Endothelial cell of umbilical vein (primary cell): Measurements from ENCODE around the gene MTREX. TPM values are rescaled to one million over a fixed set of nuclear protein-coding genes. Genes with fewer than 3 reads are reported as not detected.

Experiments used
- BruUV-seq: library from RNA; stranded (reverse); fragments of 400-500 nt; replicated peaks from 2 replicates; lab custom pipeline; 2021; lab: Mats Ljungman, UMichigan
- CTCF ChIA-PET: fragments of 300-600, 350-600 bp; sonication (Branson Sonifier 250); formaldehyde crosslinking; loops from one replicate; lab custom pipeline; 2021; ENCODE audit warnings: antibody characterized with exemption, inconsistent platforms; lab: Charles Lee
- POLR2A ChIA-PET: fragments of 300-600, 350-600 bp; sonication (Branson Sonifier 250); formaldehyde crosslinking; loops from one replicate; lab custom pipeline; 2021; ENCODE audit warnings: antibody characterized with exemption, inconsistent platforms; lab: Charles Lee
- DNase-seq: peaks from one replicate; pipeline ENCODE4 v3.0.0-alpha.2; 2011; ENCODE audit warnings: low read depth, low spot score
- FAIRE-seq: peaks from 2 replicates; lab custom pipeline; 2011; peaks lifted over from hg19 to GRCh38; lab: Jason Lieb, UNC
- H2AFZ ChIP-seq: 2 replicates; pipeline ENCODE4 v1.6.0; 2012; ENCODE audit warnings: low read depth, low read length, control low read depth, inconsistent platforms
- H3K27ac ChIP-seq: 2 replicates; pipeline ENCODE4 v1.5.1; 2011; ENCODE audit warnings: low read depth, mild to moderate bottlenecking, control low read depth, low read length, moderate library complexity; ENCODE audit not compliant: insufficient read depth
- H3K27me3 ChIP-seq, 2 experiments: 2 replicates each; pipeline versions ENCODE4 v1.6.0 to v1.6.1; 2011; ENCODE audit warnings: low read length in 2 of 2, mixed read lengths in 1 of 2; ENCODE audit not compliant: control insufficient read depth in 2 of 2, insufficient read depth in 2 of 2
- H3K36me3 ChIP-seq, 2 experiments: 2 replicates in 1 of 2; 3 replicates in 1 of 2; pipeline ENCODE4 v1.5.1; 2011; ENCODE audit warnings: low read length in 2 of 2, mild to moderate bottlenecking in 1 of 2, moderate library complexity in 1 of 2; ENCODE audit not compliant: control insufficient read depth in 2 of 2, insufficient read depth in 2 of 2; ENCODE audit errors: extremely low read depth in 1 of 2
- H3K4me1 ChIP-seq: 3 replicates; pipeline ENCODE4 v1.5.1; 2011; ENCODE audit warnings: mild to moderate bottlenecking, low read length; ENCODE audit not compliant: control insufficient read depth, insufficient read depth; ENCODE audit errors: extremely low read depth
- H3K4me2 ChIP-seq: 2 replicates; pipeline ENCODE4 v1.6.1; 2011; ENCODE audit warnings: low read length, control low read depth, mixed read lengths; ENCODE audit not compliant: insufficient read depth
- H3K4me3 ChIP-seq, 3 experiments: fragments of 200-600 bp in 1 of 3; sonication (generic), shearing (Covaris generic) in 1 of 3; replicated peaks in 1 of 3; 2 replicates each; pipeline ENCODE4 v1.5.1; 2011 to 2016; ENCODE audit warnings: control low read depth in 3 of 3, low read length in 3 of 3, mild to moderate bottlenecking in 2 of 3, inconsistent platforms in 1 of 3, low read depth in 1 of 3, moderate library complexity in 1 of 3; ENCODE audit not compliant: insufficient read depth in 1 of 3
- H3K79me2 ChIP-seq: 2 replicates; pipeline ENCODE4 v1.6.0; 2012; ENCODE audit warnings: low read length, inconsistent platforms; ENCODE audit not compliant: control insufficient read depth, insufficient read depth
- H3K9ac ChIP-seq: replicated peaks from 2 replicates; pipeline ENCODE3; 2011; ENCODE audit warnings: low read length, control low read depth; ENCODE audit not compliant: insufficient read depth; ENCODE audit errors: extremely low read depth
- H3K9me1 ChIP-seq: replicated peaks from 3 replicates; pipeline ENCODE4 v1.6.0; 2011; ENCODE audit warnings: mild to moderate bottlenecking, low read length; ENCODE audit not compliant: control insufficient read depth, insufficient read depth; ENCODE audit errors: extremely low read depth
- H3K9me3 ChIP-seq: replicated peaks from 2 replicates; pipeline ENCODE4 v1.5.1; 2012; ENCODE audit warnings: low read length, inconsistent platforms; ENCODE audit not compliant: control insufficient read depth, insufficient read depth
- H4K20me1 ChIP-seq: replicated peaks from 2 replicates; pipeline ENCODE3; 2011; ENCODE audit warnings: mild to moderate bottlenecking, low read length; ENCODE audit not compliant: control insufficient read depth, insufficient read depth; ENCODE audit errors: extremely low read depth
- EZH2 ChIP-seq: IDR thresholded peaks from 2 replicates; pipeline ENCODE4 v1.6.1; 2012; ENCODE audit warnings: borderline replicate concordance, low read depth, mild to moderate bottlenecking, moderate library complexity, low read length, inconsistent platforms; ENCODE audit not compliant: severe bottlenecking
- FOS ChIP-seq: IDR thresholded peaks from 2 replicates; pipeline ENCODE4 v1.6.1; 2011; ENCODE audit warnings: mild to moderate bottlenecking, low read length, moderate library complexity, borderline replicate concordance; ENCODE audit not compliant: insufficient read depth
- GATA2 ChIP-seq: IDR thresholded peaks from 2 replicates; pipeline ENCODE4 v1.7.0; 2011; ENCODE audit warnings: low read depth, mild to moderate bottlenecking, moderate library complexity, mixed read lengths, low read length; ENCODE audit not compliant: insufficient read length, insufficient read depth
- JUN ChIP-seq: IDR thresholded peaks from 2 replicates; pipeline ENCODE4 v1.6.1; 2011; ENCODE audit warnings: borderline replicate concordance, low read depth; ENCODE audit not compliant: insufficient read length, insufficient read depth
- MYC ChIP-seq: IDR thresholded peaks from one replicate; pipeline ENCODE4 v1.6.1; 2011; ENCODE audit warnings: mild to moderate bottlenecking, low read depth, low read length
- POLR2A ChIP-seq: IDR thresholded peaks from 2 replicates; pipeline ENCODE4 v1.6.1; 2012; ENCODE audit warnings: low read depth, mild to moderate bottlenecking, control low read depth, low read length
- POLR2AphosphoS5 ChIP-seq: IDR thresholded peaks from 2 replicates; pipeline ENCODE4 v1.6.1; 2012; ENCODE audit warnings: low read depth, mild to moderate bottlenecking, control low read depth, low read length, moderate library complexity; ENCODE audit not compliant: insufficient read depth
- dilution Hi-C: fragments of 300-500 bp; cut with MboI; formaldehyde crosslinking; loops from one replicate; pipeline ENCODE4 v1.15.0; 2019; ENCODE audit warnings: low sequenced_read_pairs; ENCODE audit not compliant: extremely low pct_ligation_motif_present
- intact Hi-C: fragments of 100-400 bp; cut with micrococcal nuclease; formaldehyde crosslinking; loops from one replicate; pipeline ENCODE4 v1.10.0; 2022
- polyA plus RNA-seq, 4 experiments: library from polyadenylated mRNA; depleted of rRNA in 3 of 4; stranded (reverse) in 3 of 4; unstranded in 1 of 4; fragments of >200 nt; gene quantifications; 2 replicates each; pipeline versions ENCODE4 v1.2.1 to v1.2.3, GENCODE V29; 2011 to 2012; ENCODE audit warnings: missing spikeins in 1 of 4
- total RNA-seq: library from RNA; stranded (reverse); gene quantifications from 2 replicates; pipeline ENCODE4 v1.2.3, GENCODE V29; 2021
- TF ChIP-seq, protein P1 (sequence below): IDR thresholded peaks from 2 replicates; pipeline ENCODE4 v1.6.1; 2011; ENCODE audit not compliant: insufficient read depth, insufficient read length
- TF ChIP-seq, protein P2 (sequence below), 2 donors: IDR thresholded peaks; 1 replicate in 1 of 2; 2 replicates in 1 of 2; pipeline ENCODE4 v1.5.1; 2011; ENCODE audit warnings: low read length in 2 of 2, mild to moderate bottlenecking in 2 of 2, moderate library complexity in 2 of 2, control low read depth in 1 of 2, inconsistent platforms in 1 of 2, low read depth in 1 of 2; ENCODE audit not compliant: insufficient read depth in 1 of 2; ENCODE audit errors: extremely low read depth in 1 of 2

The MTREX gene
- total and polyA plus RNA-seq, 2 donors (not counting 3 experiments of a cell fraction or from before 2014, with no cell fraction given): 9.8 to 76.3 TPM

DNA sequence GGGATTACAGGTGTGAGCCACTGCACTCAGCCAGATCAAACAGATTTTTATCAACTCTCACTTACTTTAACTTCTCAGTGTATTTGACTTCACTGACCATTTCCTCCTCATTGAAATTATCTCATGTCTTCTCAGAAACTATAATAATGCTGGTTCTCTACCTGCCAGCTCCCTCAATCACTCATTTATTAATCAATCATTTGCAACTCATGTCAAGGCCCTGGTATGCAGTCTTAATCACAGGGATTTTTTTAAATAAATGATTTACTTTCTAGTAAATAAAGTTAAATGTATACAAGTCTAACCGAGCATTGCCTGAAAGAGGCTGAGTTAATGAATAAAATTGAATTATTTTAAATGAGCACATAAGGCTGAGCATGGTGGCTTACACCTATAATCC is 163.7 kb downstream of the MTREX start:
- no TSS peak for BruUV-seq
- intact Hi-C loops: no loop called here
- Histone ChIP-seq H4K20me1 (no peaks in the 10 kb centered on the region), H3K27me3 (no peaks in the 10 kb centered on the region), H3K79me2 (no peaks in the 10 kb centered on the region), H3K4me3 (no peak overlapping the region), H3K4me2 (no peak overlapping the region), H3K27ac (no peak overlapping the region), H3K4me1 (no peaks in the 10 kb centered on the region), H3K9me1 (no peaks in the 10 kb centered on the region), H3K9me3 (no peaks in the 10 kb centered on the region), H3K36me3 (no peaks in the 10 kb centered on the region), H2AFZ (no peak overlapping the region), H3K9ac (no peak overlapping the region)
- CTCF ChIA-PET: no interaction called here
- POLR2A ChIA-PET: no interaction called here
- FAIRE-seq: no peak
- DNase-seq: no peak
- dilution Hi-C loops: no loop called here
- TF ChIP-seq MYC: no peak
- no peak for TF ChIP-seq POLR2AphosphoS5
- no peak for TF ChIP-seq JUN
- TF ChIP-seq, protein P1, sequence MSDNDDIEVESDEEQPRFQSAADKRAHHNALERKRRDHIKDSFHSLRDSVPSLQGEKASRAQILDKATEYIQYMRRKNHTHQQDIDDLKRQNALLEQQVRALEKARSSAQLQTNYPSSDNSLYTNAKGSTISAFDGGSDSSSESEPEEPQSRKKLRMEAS: no peak
- no peak for TF ChIP-seq FOS
- TF ChIP-seq EZH2: no peak
- TF ChIP-seq, protein P2, sequence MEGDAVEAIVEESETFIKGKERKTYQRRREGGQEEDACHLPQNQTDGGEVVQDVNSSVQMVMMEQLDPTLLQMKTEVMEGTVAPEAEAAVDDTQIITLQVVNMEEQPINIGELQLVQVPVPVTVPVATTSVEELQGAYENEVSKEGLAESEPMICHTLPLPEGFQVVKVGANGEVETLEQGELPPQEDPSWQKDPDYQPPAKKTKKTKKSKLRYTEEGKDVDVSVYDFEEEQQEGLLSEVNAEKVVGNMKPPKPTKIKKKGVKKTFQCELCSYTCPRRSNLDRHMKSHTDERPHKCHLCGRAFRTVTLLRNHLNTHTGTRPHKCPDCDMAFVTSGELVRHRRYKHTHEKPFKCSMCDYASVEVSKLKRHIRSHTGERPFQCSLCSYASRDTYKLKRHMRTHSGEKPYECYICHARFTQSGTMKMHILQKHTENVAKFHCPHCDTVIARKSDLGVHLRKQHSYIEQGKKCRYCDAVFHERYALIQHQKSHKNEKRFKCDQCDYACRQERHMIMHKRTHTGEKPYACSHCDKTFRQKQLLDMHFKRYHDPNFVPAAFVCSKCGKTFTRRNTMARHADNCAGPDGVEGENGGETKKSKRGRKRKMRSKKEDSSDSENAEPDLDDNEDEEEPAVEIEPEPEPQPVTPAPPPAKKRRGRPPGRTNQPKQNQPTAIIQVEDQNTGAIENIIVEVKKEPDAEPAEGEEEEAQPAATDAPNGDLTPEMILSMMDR (IDR thresholded peaks at IDR 0.05; ENCODE audit: extremely low read depth in 1 of 2, insufficient read depth in 1 of 2, low read depth in 1 of 2, low read length in 2 of 2): no peak
- TF ChIP-seq GATA2: no peak
- TF ChIP-seq POLR2A: no peak
